Endothelial cell of umbilical vein (primary cell): ENCODE measurements around the gene KLHDC1. TPM values are rescaled to one million over a fixed set of nuclear protein-coding genes. Genes with fewer than 3 reads are reported as not detected.

Experiments used
- BruUV-seq: library from RNA; stranded (reverse); fragments of 400-500 nt; replicated peaks from 2 replicates; lab custom pipeline; 2021; lab: Mats Ljungman, UMichigan
- CTCF ChIA-PET: fragments of 300-600, 350-600 bp; sonication (Branson Sonifier 250); formaldehyde crosslinking; loops from one replicate; lab custom pipeline; 2021; ENCODE audit warnings: antibody characterized with exemption, inconsistent platforms; lab: Charles Lee
- POLR2A ChIA-PET: fragments of 300-600, 350-600 bp; sonication (Branson Sonifier 250); formaldehyde crosslinking; loops from one replicate; lab custom pipeline; 2021; ENCODE audit warnings: antibody characterized with exemption, inconsistent platforms; lab: Charles Lee
- DNase-seq: peaks from one replicate; pipeline ENCODE4 v3.0.0-alpha.2; 2011; ENCODE audit warnings: low read depth, low spot score
- FAIRE-seq: peaks from 2 replicates; lab custom pipeline; 2011; peaks lifted over from hg19 to GRCh38; lab: Jason Lieb, UNC
- H2AFZ ChIP-seq: 2 replicates; pipeline ENCODE4 v1.6.0; 2012; ENCODE audit warnings: low read depth, low read length, control low read depth, inconsistent platforms
- H3K27ac ChIP-seq: 2 replicates; pipeline ENCODE4 v1.5.1; 2011; ENCODE audit warnings: low read depth, mild to moderate bottlenecking, control low read depth, low read length, moderate library complexity; ENCODE audit not compliant: insufficient read depth
- H3K27me3 ChIP-seq, 2 experiments: 2 replicates each; pipeline versions ENCODE4 v1.6.0 to v1.6.1; 2011; ENCODE audit warnings: low read length in 2 of 2, mixed read lengths in 1 of 2; ENCODE audit not compliant: control insufficient read depth in 2 of 2, insufficient read depth in 2 of 2
- H3K36me3 ChIP-seq, 2 experiments: 2 replicates in 1 of 2; 3 replicates in 1 of 2; pipeline ENCODE4 v1.5.1; 2011; ENCODE audit warnings: low read length in 2 of 2, mild to moderate bottlenecking in 1 of 2, moderate library complexity in 1 of 2; ENCODE audit not compliant: control insufficient read depth in 2 of 2, insufficient read depth in 2 of 2; ENCODE audit errors: extremely low read depth in 1 of 2
- H3K4me1 ChIP-seq: 3 replicates; pipeline ENCODE4 v1.5.1; 2011; ENCODE audit warnings: mild to moderate bottlenecking, low read length; ENCODE audit not compliant: control insufficient read depth, insufficient read depth; ENCODE audit errors: extremely low read depth
- H3K4me2 ChIP-seq: 2 replicates; pipeline ENCODE4 v1.6.1; 2011; ENCODE audit warnings: low read length, control low read depth, mixed read lengths; ENCODE audit not compliant: insufficient read depth
- H3K4me3 ChIP-seq, 3 experiments: fragments of 200-600 bp in 1 of 3; sonication (generic), shearing (Covaris generic) in 1 of 3; replicated peaks in 1 of 3; 2 replicates each; pipeline ENCODE4 v1.5.1; 2011 to 2016; ENCODE audit warnings: control low read depth in 3 of 3, low read length in 3 of 3, mild to moderate bottlenecking in 2 of 3, inconsistent platforms in 1 of 3, low read depth in 1 of 3, moderate library complexity in 1 of 3; ENCODE audit not compliant: insufficient read depth in 1 of 3
- H3K79me2 ChIP-seq: 2 replicates; pipeline ENCODE4 v1.6.0; 2012; ENCODE audit warnings: low read length, inconsistent platforms; ENCODE audit not compliant: control insufficient read depth, insufficient read depth
- H3K9ac ChIP-seq: replicated peaks from 2 replicates; pipeline ENCODE3; 2011; ENCODE audit warnings: low read length, control low read depth; ENCODE audit not compliant: insufficient read depth; ENCODE audit errors: extremely low read depth
- H3K9me1 ChIP-seq: replicated peaks from 3 replicates; pipeline ENCODE4 v1.6.0; 2011; ENCODE audit warnings: mild to moderate bottlenecking, low read length; ENCODE audit not compliant: control insufficient read depth, insufficient read depth; ENCODE audit errors: extremely low read depth
- H3K9me3 ChIP-seq: replicated peaks from 2 replicates; pipeline ENCODE4 v1.5.1; 2012; ENCODE audit warnings: low read length, inconsistent platforms; ENCODE audit not compliant: control insufficient read depth, insufficient read depth
- H4K20me1 ChIP-seq: replicated peaks from 2 replicates; pipeline ENCODE3; 2011; ENCODE audit warnings: mild to moderate bottlenecking, low read length; ENCODE audit not compliant: control insufficient read depth, insufficient read depth; ENCODE audit errors: extremely low read depth
- CTCF ChIP-seq, 2 donors: IDR thresholded peaks; 1 replicate in 1 of 2; 2 replicates in 1 of 2; pipeline ENCODE4 v1.5.1; 2011; ENCODE audit warnings: low read length in 2 of 2, mild to moderate bottlenecking in 2 of 2, moderate library complexity in 2 of 2, control low read depth in 1 of 2, inconsistent platforms in 1 of 2, low read depth in 1 of 2; ENCODE audit not compliant: insufficient read depth in 1 of 2; ENCODE audit errors: extremely low read depth in 1 of 2
- EZH2 ChIP-seq: IDR thresholded peaks from 2 replicates; pipeline ENCODE4 v1.6.1; 2012; ENCODE audit warnings: borderline replicate concordance, low read depth, mild to moderate bottlenecking, moderate library complexity, low read length, inconsistent platforms; ENCODE audit not compliant: severe bottlenecking
- GATA2 ChIP-seq: IDR thresholded peaks from 2 replicates; pipeline ENCODE4 v1.7.0; 2011; ENCODE audit warnings: low read depth, mild to moderate bottlenecking, moderate library complexity, mixed read lengths, low read length; ENCODE audit not compliant: insufficient read length, insufficient read depth
- JUN ChIP-seq: IDR thresholded peaks from 2 replicates; pipeline ENCODE4 v1.6.1; 2011; ENCODE audit warnings: borderline replicate concordance, low read depth; ENCODE audit not compliant: insufficient read length, insufficient read depth
- MAX ChIP-seq: IDR thresholded peaks from 2 replicates; pipeline ENCODE4 v1.6.1; 2011; ENCODE audit not compliant: insufficient read depth, insufficient read length
- MYC ChIP-seq: IDR thresholded peaks from one replicate; pipeline ENCODE4 v1.6.1; 2011; ENCODE audit warnings: mild to moderate bottlenecking, low read depth, low read length
- POLR2A ChIP-seq: IDR thresholded peaks from 2 replicates; pipeline ENCODE4 v1.6.1; 2012; ENCODE audit warnings: low read depth, mild to moderate bottlenecking, control low read depth, low read length
- POLR2AphosphoS5 ChIP-seq: IDR thresholded peaks from 2 replicates; pipeline ENCODE4 v1.6.1; 2012; ENCODE audit warnings: low read depth, mild to moderate bottlenecking, control low read depth, low read length, moderate library complexity; ENCODE audit not compliant: insufficient read depth
- dilution Hi-C: fragments of 300-500 bp; cut with MboI; formaldehyde crosslinking; loops from one replicate; pipeline ENCODE4 v1.15.0; 2019; ENCODE audit warnings: low sequenced_read_pairs; ENCODE audit not compliant: extremely low pct_ligation_motif_present
- intact Hi-C: fragments of 100-400 bp; cut with micrococcal nuclease; formaldehyde crosslinking; loops from one replicate; pipeline ENCODE4 v1.10.0; 2022
- polyA plus RNA-seq, 4 experiments: library from polyadenylated mRNA; depleted of rRNA in 3 of 4; stranded (reverse) in 3 of 4; unstranded in 1 of 4; fragments of >200 nt; gene quantifications; 2 replicates each; pipeline versions ENCODE4 v1.2.1 to v1.2.3, GENCODE V29; 2011 to 2012; ENCODE audit warnings: missing spikeins in 1 of 4
- total RNA-seq: library from RNA; stranded (reverse); gene quantifications from 2 replicates; pipeline ENCODE4 v1.2.3, GENCODE V29; 2021

Gene KLHDC1
- total and polyA plus RNA-seq, 2 donors (not counting 3 experiments of a cell fraction or from before 2014, with no cell fraction given), result 0.77 to 1.2 TPM

DNA sequence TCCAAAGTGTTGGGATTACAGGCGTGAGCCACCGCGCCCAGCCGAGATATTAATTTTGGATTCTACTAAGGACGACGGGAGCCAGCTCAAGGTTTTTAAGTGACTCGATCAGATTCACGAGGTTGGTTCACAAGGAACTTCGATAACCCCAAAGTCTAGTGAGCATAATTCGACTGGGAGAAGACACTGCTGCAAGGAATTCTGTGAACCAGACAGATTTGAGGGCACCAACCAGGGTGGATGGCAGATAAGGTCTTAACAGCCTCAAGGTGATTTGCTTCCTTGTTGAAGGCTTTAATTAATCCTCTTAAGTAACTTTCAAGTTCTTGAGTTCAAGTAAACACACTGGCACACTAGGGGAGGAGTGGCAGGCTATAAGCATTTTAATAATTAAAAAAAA, 73.9 kb downstream of the KLHDC1 start:
- FAIRE-seq (peak; percentile 15), DNase-seq (no peak)
- peak overlapping the region; percentile 91 for H3K9ac ChIP-seq
- peaks cover 16% of the 10 kb centered on the region for H3K4me1 ChIP-seq
- peak overlapping the region in 2 of 3 experiments; percentile 75 to 86 for H3K4me3 ChIP-seq
- peak overlapping the region; percentile 93 for H2AFZ ChIP-seq
- POLR2A ChIA-PET, result interaction anchor here (0.6 to 2.2 kb wide), 6 partner anchors 36 to 973 kb away, joined by 3 to 12 read pairs (median 3); partner anchors contain the start of genes KLHDC1 and RPS29
- no peaks in the 10 kb centered on the region for H3K9me3 ChIP-seq
- no TSS peak for BruUV-seq
- dilution Hi-C loops, result no loop called here
- H3K36me3 ChIP-seq, result no peaks in the 10 kb centered on the region
- TF ChIP-seq GATA2 (no peak), EZH2 (no peak), POLR2AphosphoS5 (no peak), CTCF (IDR thresholded peaks at IDR 0.05; ENCODE audit: extremely low read depth in 1 of 2, insufficient read depth in 1 of 2, low read depth in 1 of 2, low read length in 2 of 2) (no peak), JUN (no peak), MAX (no peak), MYC (no peak), POLR2A (no peak)
- CTCF ChIA-PET, result interaction anchor here (0.6 to 3.6 kb wide), 7 partner anchors 17 to 305 kb away, joined by 3 to 49 read pairs (median 7); partner anchors contain the start of genes DNAAF2, NEMF and POLE2
- no peaks in the 10 kb centered on the region for H4K20me1 ChIP-seq
- H3K4me2 ChIP-seq, result peak overlapping the region; percentile 98
- intact Hi-C loops, result loop anchor here (1.0 to 5.0 kb wide), 3 partner anchors 74 to 765 kb away; partner anchors contain the start of genes KLHDC1, MAP4K5 and RPS29
- H3K27me3 ChIP-seq, result no peaks in the 10 kb centered on the region
- H3K79me2 ChIP-seq, result peaks cover 10% of the 10 kb centered on the region
- H3K9me1 ChIP-seq, result no peaks in the 10 kb centered on the region
- peak overlapping the region; percentile 86 for H3K27ac ChIP-seq
